Fibroblast of lung (primary cell): Measurements from ENCODE around the gene NOL4L.

Experiments
- EZH2 ChIP-seq: IDR thresholded peaks from 2 replicates; pipeline ENCODE4 v1.5.1; 2012; ENCODE audit warnings: low read length, control low read depth, mild to moderate bottlenecking; ENCODE audit errors: missing control alignments
- TF ChIP-seq, protein P1 (sequence below), 2 donors: IDR thresholded peaks in 1 of 2; conservative IDR thresholded peaks in 1 of 2; 1 replicate in 1 of 2; 2 replicates in 1 of 2; pipeline ENCODE4 v1.5.1; 2011 to 2012; ENCODE audit warnings: low read length in 2 of 2, control low read depth in 1 of 2, inconsistent platforms in 1 of 2, low read depth in 1 of 2, mild to moderate bottlenecking in 1 of 2

DNA sequence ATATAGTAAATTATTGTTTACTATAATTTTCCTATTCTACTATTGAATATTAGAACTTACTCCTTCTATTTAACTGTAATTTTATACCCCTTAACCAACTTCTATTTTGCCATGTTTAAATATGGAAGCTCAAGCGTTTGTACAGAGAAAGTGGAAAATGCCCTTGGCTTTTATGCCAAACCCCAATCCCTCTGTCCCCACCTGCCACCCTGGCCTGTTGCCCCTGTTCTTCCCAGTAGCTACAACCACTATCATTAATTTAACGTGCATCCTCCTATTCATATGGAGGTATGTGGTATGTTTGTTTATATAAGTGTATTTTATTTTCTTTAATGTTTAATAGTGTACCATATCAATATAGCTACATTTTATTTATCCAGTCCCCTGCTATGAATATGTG lies 168.9 kb downstream of the NOL4L start:
- TF ChIP-seq, protein P1, sequence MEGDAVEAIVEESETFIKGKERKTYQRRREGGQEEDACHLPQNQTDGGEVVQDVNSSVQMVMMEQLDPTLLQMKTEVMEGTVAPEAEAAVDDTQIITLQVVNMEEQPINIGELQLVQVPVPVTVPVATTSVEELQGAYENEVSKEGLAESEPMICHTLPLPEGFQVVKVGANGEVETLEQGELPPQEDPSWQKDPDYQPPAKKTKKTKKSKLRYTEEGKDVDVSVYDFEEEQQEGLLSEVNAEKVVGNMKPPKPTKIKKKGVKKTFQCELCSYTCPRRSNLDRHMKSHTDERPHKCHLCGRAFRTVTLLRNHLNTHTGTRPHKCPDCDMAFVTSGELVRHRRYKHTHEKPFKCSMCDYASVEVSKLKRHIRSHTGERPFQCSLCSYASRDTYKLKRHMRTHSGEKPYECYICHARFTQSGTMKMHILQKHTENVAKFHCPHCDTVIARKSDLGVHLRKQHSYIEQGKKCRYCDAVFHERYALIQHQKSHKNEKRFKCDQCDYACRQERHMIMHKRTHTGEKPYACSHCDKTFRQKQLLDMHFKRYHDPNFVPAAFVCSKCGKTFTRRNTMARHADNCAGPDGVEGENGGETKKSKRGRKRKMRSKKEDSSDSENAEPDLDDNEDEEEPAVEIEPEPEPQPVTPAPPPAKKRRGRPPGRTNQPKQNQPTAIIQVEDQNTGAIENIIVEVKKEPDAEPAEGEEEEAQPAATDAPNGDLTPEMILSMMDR (conservative IDR thresholded peaks at IDR 0.05 in 1 of 2, IDR thresholded peaks at IDR 0.05 in 1 of 2; ENCODE audit: low read depth in 1 of 2, low read length in 2 of 2) = no peak
- TF ChIP-seq EZH2 = no peak
